Neural progenitor cell (in vitro differentiated cells): ENCODE data around the gene SRP14.

Source experiments
- CTCF ChIP-seq: fragments of 200-600 bp; sonication (generic); IDR thresholded peaks from 2 replicates; pipeline ENCODE4 v1.5.1; 2017; ENCODE audit warnings: antibody characterized with exemption, mild to moderate bottlenecking
- EZH2 ChIP-seq: fragments of 200-600 bp; sonication (generic); IDR thresholded peaks from 2 replicates; pipeline ENCODE4 v1.6.1; 2017; ENCODE audit warnings: antibody characterized with exemption, mild to moderate bottlenecking, moderate library complexity
- EZH2phosphoT487 ChIP-seq: fragments of 200-600 bp; sonication (generic); IDR thresholded peaks from 2 replicates; pipeline ENCODE4 v1.6.1; 2017; ENCODE audit warnings: antibody characterized with exemption

GRCh38 chr15:40010686-40011085, 28.3 kb downstream of the SRP14 start:
- no peak for TF ChIP-seq EZH2
- no peak for TF ChIP-seq CTCF
- no peak for TF ChIP-seq EZH2phosphoT487
